ENCODE measurements around the gene CRYBB1. TPM values are rescaled to one million over a fixed set of nuclear protein-coding genes. Genes with fewer than 3 reads are reported as not detected.

Gene CRYBB1
- total RNA-seq, 2 experiments from 2014 or later = 0.65 to 1.2 TPM

- DNase-seq = no peak
- no peaks in the 10 kb centered on the region for H3K9me3 Mint-ChIP-seq
- CTCF ChIA-PET = interaction anchor here (0.8 kb wide), 1 partner anchor 62 kb away, joined by 3 read pairs; no protein-coding TSS in a partner anchor
- no peak overlapping the region for H3K27ac Mint-ChIP-seq
- H3K4me3 Mint-ChIP-seq = no peak overlapping the region
- peaks cover 28% of the 10 kb centered on the region for H3K36me3 Mint-ChIP-seq (ENCODE audit: low read depth)
- no peaks in the 10 kb centered on the region for H3K27me3 Mint-ChIP-seq
- POLR2A ChIA-PET = interaction anchor here (0.9 kb wide), 1 partner anchor 79 kb away, joined by 3 read pairs; no protein-coding TSS in a partner anchor
- H3K4me1 Mint-ChIP-seq = peaks cover 48% of the 10 kb centered on the region
Measured at GRCh38 chr22:26565181-26565580, 52.6 kb downstream of the CRYBB1 start.

GRCh38 chr22:26564672-26565071, 53.2 kb downstream of the CRYBB1 start:
- Mint-ChIP-seq H3K36me3 (ENCODE audit: low read depth) (peaks cover 26% of the 10 kb centered on the region), H3K27ac (no peak overlapping the region), H3K27me3 (no peaks in the 10 kb centered on the region), H3K4me3 (no peak overlapping the region), H3K4me1 (peaks cover 46% of the 10 kb centered on the region), H3K9me3 (no peaks in the 10 kb centered on the region)
- ChIA-PET POLR2A (interaction anchor here (0.9 to 1.3 kb wide), 2 partner anchors 22 to 79 kb away, joined by 3 to 4 read pairs; no protein-coding TSS in a partner anchor), CTCF (interaction anchor here (0.8 kb wide), 1 partner anchor 62 kb away, joined by 3 read pairs; no protein-coding TSS in a partner anchor)
- no peak for DNase-seq

GRCh38 chr22:26564181-26564580, 53.6 kb downstream of the CRYBB1 start:
- CTCF ChIA-PET = interaction anchor here (1.2 kb wide), 1 partner anchor 78 kb away, joined by 4 read pairs; no protein-coding TSS in a partner anchor
- POLR2A ChIA-PET = interaction anchor here (1.3 kb wide), 1 partner anchor 21 kb away, joined by 4 read pairs; no protein-coding TSS in a partner anchor
- peaks cover 44% of the 10 kb centered on the region for H3K4me1 Mint-ChIP-seq
- no peaks in the 10 kb centered on the region for H3K27me3 Mint-ChIP-seq
- no peak for DNase-seq
- H3K27ac Mint-ChIP-seq = no peak overlapping the region
- no peak overlapping the region for H3K4me3 Mint-ChIP-seq
- no peaks in the 10 kb centered on the region for H3K9me3 Mint-ChIP-seq
- H3K36me3 Mint-ChIP-seq (ENCODE audit: low read depth) = peaks cover 26% of the 10 kb centered on the region

- no peaks in the 10 kb centered on the region for H3K9me3 Mint-ChIP-seq
- no peak overlapping the region for H3K27ac Mint-ChIP-seq
- no peak overlapping the region for H3K4me3 Mint-ChIP-seq
- CTCF ChIA-PET = interaction anchor here (0.6 to 1.2 kb wide), 5 partner anchors 16 to 79 kb away, joined by 3 to 4 read pairs (median 4); no protein-coding TSS in a partner anchor
- POLR2A ChIA-PET = no interaction called here
- peaks cover 40% of the 10 kb centered on the region for H3K4me1 Mint-ChIP-seq
- H3K27me3 Mint-ChIP-seq = no peaks in the 10 kb centered on the region
- H3K36me3 Mint-ChIP-seq (ENCODE audit: low read depth) = peaks cover 25% of the 10 kb centered on the region
- peak; percentile 21 for DNase-seq
Measured at GRCh38 chr22:26563022-26563421, 54.8 kb downstream of the CRYBB1 start.

GRCh38 chr22:26561756-26562417, 55.9 kb downstream of the CRYBB1 start:
- Mint-ChIP-seq H3K27ac (no peak overlapping the region), H3K4me3 (no peak overlapping the region), H3K27me3 (no peaks in the 10 kb centered on the region), H3K36me3 (ENCODE audit: low read depth) (peaks cover 30% of the 10 kb centered on the region), H3K4me1 (peaks cover 36% of the 10 kb centered on the region), H3K9me3 (no peaks in the 10 kb centered on the region)
- no peak for DNase-seq
- POLR2A ChIA-PET = no interaction called here
- CTCF ChIA-PET = interaction anchor here (1.0 to 1.2 kb wide), 3 partner anchors 15 to 58 kb away, joined by 3 to 4 read pairs (median 3); no protein-coding TSS in a partner anchor

DNA sequence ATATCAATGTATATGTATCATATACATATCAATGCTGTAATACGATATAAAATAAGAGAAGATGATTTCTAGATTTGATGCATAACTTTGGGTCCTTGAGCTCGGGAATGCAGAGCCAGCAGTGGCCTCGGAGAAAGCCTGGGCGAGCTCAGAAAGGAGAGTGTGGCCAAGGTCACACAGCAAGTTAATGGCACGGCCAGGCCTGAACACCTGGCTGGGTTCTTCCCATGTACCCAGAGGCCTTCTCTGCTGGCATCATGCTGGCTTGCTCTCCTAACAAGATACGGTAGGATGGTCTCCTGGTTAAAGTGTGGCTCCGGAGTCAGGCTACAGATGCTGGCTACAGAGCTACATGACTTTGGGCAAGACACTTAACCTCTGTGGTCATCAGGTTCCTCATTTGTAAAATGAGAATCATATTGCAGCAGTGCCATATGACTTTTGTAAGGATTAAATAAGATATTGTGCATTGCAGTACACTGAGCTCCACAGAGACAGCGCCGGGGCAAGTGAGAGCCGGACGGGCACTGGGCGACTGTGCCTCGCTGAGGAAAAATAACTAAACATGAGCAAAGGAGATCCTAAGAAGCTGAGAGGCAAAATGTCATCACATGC, 57.8 kb downstream of the CRYBB1 start:
- DNase-seq = no peak
- ChIA-PET POLR2A (no interaction called here), CTCF (interaction anchor here (1.4 kb wide), 1 partner anchor 84 kb away, joined by 3 read pairs; no protein-coding TSS in a partner anchor)
- no peak overlapping the region for H3K4me3 Mint-ChIP-seq
- peaks cover 32% of the 10 kb centered on the region for H3K36me3 Mint-ChIP-seq (ENCODE audit: low read depth)
- no peaks in the 10 kb centered on the region for H3K27me3 Mint-ChIP-seq
- peaks cover 22% of the 10 kb centered on the region for H3K4me1 Mint-ChIP-seq
- no peaks in the 10 kb centered on the region for H3K9me3 Mint-ChIP-seq
- no peak overlapping the region for H3K27ac Mint-ChIP-seq

GRCh38 chr22:26558248-26558895, 59.5 kb downstream of the CRYBB1 start:
- Mint-ChIP-seq H3K9me3 (no peaks in the 10 kb centered on the region), H3K27ac (no peak overlapping the region), H3K4me1 (peaks cover 23% of the 10 kb centered on the region), H3K36me3 (ENCODE audit: low read depth) (peaks cover 19% of the 10 kb centered on the region), H3K4me3 (no peak overlapping the region), H3K27me3 (no peaks in the 10 kb centered on the region)
- DNase-seq = no peak
- ChIA-PET POLR2A (no interaction called here), CTCF (no interaction called here)

GRCh38 chr22:26556904-26557303, 60.9 kb downstream of the CRYBB1 start:
- Mint-ChIP-seq H3K4me3 (no peak overlapping the region), H3K36me3 (ENCODE audit: low read depth) (peaks cover 19% of the 10 kb centered on the region), H3K27me3 (no peaks in the 10 kb centered on the region), H3K27ac (no peak overlapping the region), H3K4me1 (peaks cover 22% of the 10 kb centered on the region), H3K9me3 (no peaks in the 10 kb centered on the region)
- CTCF ChIA-PET = no interaction called here
- POLR2A ChIA-PET = no interaction called here
- DNase-seq = no peak

DNA sequence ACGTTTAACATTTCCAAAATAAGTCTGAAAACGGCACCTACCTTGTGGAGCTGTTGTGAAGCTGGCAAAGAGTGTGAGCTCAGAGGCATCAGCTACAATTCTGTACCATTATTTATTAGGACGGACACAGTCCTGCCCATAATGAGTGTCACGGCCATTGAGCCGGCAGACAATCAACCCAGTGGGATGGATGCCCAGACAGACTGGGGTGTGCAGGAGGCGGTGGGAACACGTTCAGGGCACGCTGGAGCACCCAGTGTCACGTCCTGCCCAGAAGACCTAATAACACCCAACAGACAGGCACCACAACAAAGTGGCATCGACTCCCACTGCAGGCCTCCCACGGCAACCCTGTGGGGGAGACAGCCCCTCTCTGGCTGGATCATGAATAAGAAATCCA, 62.3 kb downstream of the CRYBB1 start:
- POLR2A ChIA-PET = interaction anchor here (0.9 to 1.1 kb wide), 2 partner anchors 17 to 21 kb away, joined by 3 read pairs; no protein-coding TSS in a partner anchor

DNA sequence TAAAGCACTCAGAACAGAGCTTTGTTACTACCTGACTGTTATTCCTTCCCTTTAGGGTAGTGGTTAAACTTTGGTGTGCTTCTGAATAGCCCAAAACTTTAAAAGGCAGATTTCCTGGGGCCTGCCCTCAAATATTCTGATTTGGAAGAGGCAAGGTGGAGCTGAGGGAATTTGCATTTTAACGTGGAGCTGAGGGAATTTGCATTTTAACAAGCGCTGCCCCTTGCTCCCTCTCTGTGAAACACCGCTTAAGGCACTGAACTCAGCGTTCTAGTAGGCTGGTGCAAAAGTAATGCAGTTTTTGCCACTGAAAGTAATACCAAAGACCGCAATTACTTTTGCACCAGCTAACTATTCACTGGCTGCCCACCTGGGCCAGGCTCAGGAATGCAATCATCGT, 62.9 kb downstream of the CRYBB1 start:
- no peak overlapping the region for H3K27ac Mint-ChIP-seq
- H3K4me1 Mint-ChIP-seq = peaks cover 25% of the 10 kb centered on the region
- no peaks in the 10 kb centered on the region for H3K9me3 Mint-ChIP-seq
- ChIA-PET POLR2A (interaction anchor here (0.9 to 1.1 kb wide), 2 partner anchors 18 to 21 kb away, joined by 3 read pairs; no protein-coding TSS in a partner anchor), CTCF (no interaction called here)
- H3K36me3 Mint-ChIP-seq (ENCODE audit: low read depth) = peaks cover 21% of the 10 kb centered on the region
- no peak overlapping the region for H3K4me3 Mint-ChIP-seq
- no peak for DNase-seq
- H3K27me3 Mint-ChIP-seq = no peaks in the 10 kb centered on the region

More for the DNA sequence above, 62.3 kb downstream of the CRYBB1 start:
- no peaks in the 10 kb centered on the region for H3K9me3 Mint-ChIP-seq
- no peak overlapping the region for H3K27ac Mint-ChIP-seq
- H3K4me3 Mint-ChIP-seq = no peak overlapping the region
- DNase-seq = no peak
- H3K4me1 Mint-ChIP-seq = peaks cover 22% of the 10 kb centered on the region
- CTCF ChIA-PET = no interaction called here
- H3K27me3 Mint-ChIP-seq = no peaks in the 10 kb centered on the region
- peaks cover 19% of the 10 kb centered on the region for H3K36me3 Mint-ChIP-seq (ENCODE audit: low read depth)

GRCh38 chr22:26553056-26553752, 64.6 kb downstream of the CRYBB1 start:
- Mint-ChIP-seq H3K36me3 (ENCODE audit: low read depth) (peaks cover 23% of the 10 kb centered on the region), H3K9me3 (no peaks in the 10 kb centered on the region), H3K27me3 (no peaks in the 10 kb centered on the region), H3K4me3 (no peak overlapping the region), H3K27ac (no peak overlapping the region), H3K4me1 (peaks cover 25% of the 10 kb centered on the region)
- ChIA-PET POLR2A (interaction anchor here (1.4 kb wide), 1 partner anchor 69 kb away, joined by 4 read pairs; the partner anchor contains the start of genes HPS4 and SRRD), CTCF (no interaction called here)
- no peak for DNase-seq

DNA sequence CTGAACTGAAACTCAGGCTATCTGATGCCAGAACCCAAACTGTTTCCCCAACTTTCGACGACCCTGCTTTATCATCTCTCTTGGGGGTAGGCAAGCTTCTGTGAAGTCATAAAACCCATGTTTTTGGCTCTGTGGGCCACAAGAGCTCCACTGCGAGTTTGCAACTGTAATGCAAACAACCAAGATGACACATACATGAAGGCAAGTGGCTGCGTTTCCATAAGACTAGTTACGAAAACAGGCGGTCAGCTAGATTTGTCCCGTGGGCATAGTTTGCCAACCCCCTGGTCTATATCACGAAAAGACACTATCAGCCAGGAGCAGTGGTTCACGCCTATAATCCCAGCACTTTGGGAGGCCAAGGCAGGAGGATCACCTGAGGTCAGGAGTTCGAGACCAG, 65.4 kb downstream of the CRYBB1 start:
- POLR2A ChIA-PET = no interaction called here
- Mint-ChIP-seq H3K4me3 (no peak overlapping the region), H3K27me3 (no peaks in the 10 kb centered on the region), H3K4me1 (peaks cover 30% of the 10 kb centered on the region), H3K36me3 (ENCODE audit: low read depth) (peaks cover 26% of the 10 kb centered on the region), H3K9me3 (peaks cover 2% of the 10 kb centered on the region), H3K27ac (no peak overlapping the region)
- CTCF ChIA-PET = no interaction called here
- no peak for DNase-seq
